GM21576 (cell line): ENCODE results near the gene COMMD10.

Experiments
- ATAC-seq: cut with Tn5 transposase; IDR thresholded peaks from one replicate; pipeline ENCODE4 v1.9.1; 2021; ENCODE audit warnings: mild to moderate bottlenecking, moderate library complexity; ENCODE audit not compliant: unreplicated experiment

Gene COMMD10

GRCh38 chr5:116281309-116281708 lies 196.5 kb downstream of the COMMD10 start:
- no peak for ATAC-seq

- no peak for ATAC-seq
These were observed 203.7 kb downstream of the COMMD10 start for GRCh38 chr5:116288524-116288923.

GRCh38 chr5:116289276-116289675 lies 204.5 kb downstream of the COMMD10 start:
- no peak for ATAC-seq

GRCh38 chr5:116291271-116291670 lies 206.4 kb downstream of the COMMD10 start:
- ATAC-seq: no peak

GRCh38 chr5:116292321-116292720 lies 207.5 kb downstream of the COMMD10 start:
- ATAC-seq: no peak

- no peak for ATAC-seq
These were observed 211.7 kb downstream of the COMMD10 start for GRCh38 chr5:116296335-116297072.

- no peak for ATAC-seq
These were observed 212.5 kb downstream of the COMMD10 start for GRCh38 chr5:116297296-116297814.

GRCh38 chr5:116299746-116300640 lies 215.2 kb downstream of the COMMD10 start:
- no peak for ATAC-seq

GRCh38 chr5:116301110-116301509 lies 216.3 kb downstream of the COMMD10 start:
- no peak for ATAC-seq

GRCh38 chr5:116303340-116303739 lies 218.5 kb downstream of the COMMD10 start:
- ATAC-seq: no peak

- ATAC-seq: no peak
These were observed 219.0 kb downstream of the COMMD10 start for GRCh38 chr5:116303810-116304209.

GRCh38 chr5:116305899-116306298 lies 221.1 kb downstream of the COMMD10 start:
- no peak for ATAC-seq

GRCh38 chr5:116306846-116307245 lies 222.0 kb downstream of the COMMD10 start:
- ATAC-seq: no peak

- ATAC-seq: no peak
These were observed 223.6 kb downstream of the COMMD10 start for GRCh38 chr5:116308391-116308790.

- ATAC-seq: no peak
These were observed 228.5 kb downstream of the COMMD10 start for GRCh38 chr5:116313366-116313765.

- ATAC-seq: no peak
These were observed 230.7 kb downstream of the COMMD10 start for GRCh38 chr5:116315531-116315930.

- no peak for ATAC-seq
These were observed 233.4 kb downstream of the COMMD10 start for GRCh38 chr5:116318091-116318854.

GRCh38 chr5:116320486-116320885 lies 235.7 kb downstream of the COMMD10 start:
- no peak for ATAC-seq

- no peak for ATAC-seq
These were observed 244.7 kb downstream of the COMMD10 start for GRCh38 chr5:116329503-116329902.

GRCh38 chr5:116340799-116341198 lies 256.0 kb downstream of the COMMD10 start:
- ATAC-seq: peak; percentile 75
